Endothelial cell of umbilical vein (primary cell): ENCODE data around the gene IGF1. TPM values are rescaled to one million over a fixed set of nuclear protein-coding genes. Genes with fewer than 3 reads are reported as not detected.

Source experiments
- BruUV-seq: library from RNA; stranded (reverse); fragments of 400-500 nt; replicated peaks from 2 replicates; lab custom pipeline; 2021; lab: Mats Ljungman, UMichigan
- CTCF ChIA-PET: fragments of 300-600, 350-600 bp; sonication (Branson Sonifier 250); formaldehyde crosslinking; loops from one replicate; lab custom pipeline; 2021; ENCODE audit warnings: antibody characterized with exemption, inconsistent platforms; lab: Charles Lee
- POLR2A ChIA-PET: fragments of 300-600, 350-600 bp; sonication (Branson Sonifier 250); formaldehyde crosslinking; loops from one replicate; lab custom pipeline; 2021; ENCODE audit warnings: antibody characterized with exemption, inconsistent platforms; lab: Charles Lee
- DNase-seq: peaks from one replicate; pipeline ENCODE4 v3.0.0-alpha.2; 2011; ENCODE audit warnings: low read depth, low spot score
- FAIRE-seq: peaks from 2 replicates; lab custom pipeline; 2011; peaks lifted over from hg19 to GRCh38; lab: Jason Lieb, UNC
- H2AFZ ChIP-seq: 2 replicates; pipeline ENCODE4 v1.6.0; 2012; ENCODE audit warnings: low read depth, low read length, control low read depth, inconsistent platforms
- H3K27ac ChIP-seq: 2 replicates; pipeline ENCODE4 v1.5.1; 2011; ENCODE audit warnings: low read depth, mild to moderate bottlenecking, control low read depth, low read length, moderate library complexity; ENCODE audit not compliant: insufficient read depth
- H3K27me3 ChIP-seq, 2 experiments: 2 replicates each; pipeline versions ENCODE4 v1.6.0 to v1.6.1; 2011; ENCODE audit warnings: low read length in 2 of 2, mixed read lengths in 1 of 2; ENCODE audit not compliant: control insufficient read depth in 2 of 2, insufficient read depth in 2 of 2
- H3K36me3 ChIP-seq, 2 experiments: 2 replicates in 1 of 2; 3 replicates in 1 of 2; pipeline ENCODE4 v1.5.1; 2011; ENCODE audit warnings: low read length in 2 of 2, mild to moderate bottlenecking in 1 of 2, moderate library complexity in 1 of 2; ENCODE audit not compliant: control insufficient read depth in 2 of 2, insufficient read depth in 2 of 2; ENCODE audit errors: extremely low read depth in 1 of 2
- H3K4me1 ChIP-seq: 3 replicates; pipeline ENCODE4 v1.5.1; 2011; ENCODE audit warnings: mild to moderate bottlenecking, low read length; ENCODE audit not compliant: control insufficient read depth, insufficient read depth; ENCODE audit errors: extremely low read depth
- H3K4me2 ChIP-seq: 2 replicates; pipeline ENCODE4 v1.6.1; 2011; ENCODE audit warnings: low read length, control low read depth, mixed read lengths; ENCODE audit not compliant: insufficient read depth
- H3K4me3 ChIP-seq, 3 experiments: fragments of 200-600 bp in 1 of 3; sonication (generic), shearing (Covaris generic) in 1 of 3; replicated peaks in 1 of 3; 2 replicates each; pipeline ENCODE4 v1.5.1; 2011 to 2016; ENCODE audit warnings: control low read depth in 3 of 3, low read length in 3 of 3, mild to moderate bottlenecking in 2 of 3, inconsistent platforms in 1 of 3, low read depth in 1 of 3, moderate library complexity in 1 of 3; ENCODE audit not compliant: insufficient read depth in 1 of 3
- H3K79me2 ChIP-seq: 2 replicates; pipeline ENCODE4 v1.6.0; 2012; ENCODE audit warnings: low read length, inconsistent platforms; ENCODE audit not compliant: control insufficient read depth, insufficient read depth
- H3K9ac ChIP-seq: replicated peaks from 2 replicates; pipeline ENCODE3; 2011; ENCODE audit warnings: low read length, control low read depth; ENCODE audit not compliant: insufficient read depth; ENCODE audit errors: extremely low read depth
- H3K9me1 ChIP-seq: replicated peaks from 3 replicates; pipeline ENCODE4 v1.6.0; 2011; ENCODE audit warnings: mild to moderate bottlenecking, low read length; ENCODE audit not compliant: control insufficient read depth, insufficient read depth; ENCODE audit errors: extremely low read depth
- H3K9me3 ChIP-seq: replicated peaks from 2 replicates; pipeline ENCODE4 v1.5.1; 2012; ENCODE audit warnings: low read length, inconsistent platforms; ENCODE audit not compliant: control insufficient read depth, insufficient read depth
- H4K20me1 ChIP-seq: replicated peaks from 2 replicates; pipeline ENCODE3; 2011; ENCODE audit warnings: mild to moderate bottlenecking, low read length; ENCODE audit not compliant: control insufficient read depth, insufficient read depth; ENCODE audit errors: extremely low read depth
- CTCF ChIP-seq, 2 donors: IDR thresholded peaks; 1 replicate in 1 of 2; 2 replicates in 1 of 2; pipeline ENCODE4 v1.5.1; 2011; ENCODE audit warnings: low read length in 2 of 2, mild to moderate bottlenecking in 2 of 2, moderate library complexity in 2 of 2, control low read depth in 1 of 2, inconsistent platforms in 1 of 2, low read depth in 1 of 2; ENCODE audit not compliant: insufficient read depth in 1 of 2; ENCODE audit errors: extremely low read depth in 1 of 2
- EZH2 ChIP-seq: IDR thresholded peaks from 2 replicates; pipeline ENCODE4 v1.6.1; 2012; ENCODE audit warnings: borderline replicate concordance, low read depth, mild to moderate bottlenecking, moderate library complexity, low read length, inconsistent platforms; ENCODE audit not compliant: severe bottlenecking
- FOS ChIP-seq: IDR thresholded peaks from 2 replicates; pipeline ENCODE4 v1.6.1; 2011; ENCODE audit warnings: mild to moderate bottlenecking, low read length, moderate library complexity, borderline replicate concordance; ENCODE audit not compliant: insufficient read depth
- GATA2 ChIP-seq: IDR thresholded peaks from 2 replicates; pipeline ENCODE4 v1.7.0; 2011; ENCODE audit warnings: low read depth, mild to moderate bottlenecking, moderate library complexity, mixed read lengths, low read length; ENCODE audit not compliant: insufficient read length, insufficient read depth
- JUN ChIP-seq: IDR thresholded peaks from 2 replicates; pipeline ENCODE4 v1.6.1; 2011; ENCODE audit warnings: borderline replicate concordance, low read depth; ENCODE audit not compliant: insufficient read length, insufficient read depth
- MAX ChIP-seq: IDR thresholded peaks from 2 replicates; pipeline ENCODE4 v1.6.1; 2011; ENCODE audit not compliant: insufficient read depth, insufficient read length
- MYC ChIP-seq: IDR thresholded peaks from one replicate; pipeline ENCODE4 v1.6.1; 2011; ENCODE audit warnings: mild to moderate bottlenecking, low read depth, low read length
- POLR2A ChIP-seq: IDR thresholded peaks from 2 replicates; pipeline ENCODE4 v1.6.1; 2012; ENCODE audit warnings: low read depth, mild to moderate bottlenecking, control low read depth, low read length
- POLR2AphosphoS5 ChIP-seq: IDR thresholded peaks from 2 replicates; pipeline ENCODE4 v1.6.1; 2012; ENCODE audit warnings: low read depth, mild to moderate bottlenecking, control low read depth, low read length, moderate library complexity; ENCODE audit not compliant: insufficient read depth
- dilution Hi-C: fragments of 300-500 bp; cut with MboI; formaldehyde crosslinking; loops from one replicate; pipeline ENCODE4 v1.15.0; 2019; ENCODE audit warnings: low sequenced_read_pairs; ENCODE audit not compliant: extremely low pct_ligation_motif_present
- intact Hi-C: fragments of 100-400 bp; cut with micrococcal nuclease; formaldehyde crosslinking; loops from one replicate; pipeline ENCODE4 v1.10.0; 2022
- polyA plus RNA-seq, 4 experiments: library from polyadenylated mRNA; depleted of rRNA in 3 of 4; stranded (reverse) in 3 of 4; unstranded in 1 of 4; fragments of >200 nt; gene quantifications; 2 replicates each; pipeline versions ENCODE4 v1.2.1 to v1.2.3, GENCODE V29; 2011 to 2012; ENCODE audit warnings: missing spikeins in 1 of 4
- total RNA-seq: library from RNA; stranded (reverse); gene quantifications from 2 replicates; pipeline ENCODE4 v1.2.3, GENCODE V29; 2021

Gene IGF1
- total and polyA plus RNA-seq, 2 donors (not counting 3 experiments of a cell fraction or from before 2014, with no cell fraction given), result 0.10 TPM; not detected in 1

GRCh38 chr12:102522768-102523167 is 42.4 kb upstream of the IGF1 start:
- Histone ChIP-seq H3K9ac (no peak overlapping the region), H3K36me3 (no peaks in the 10 kb centered on the region), H3K27me3 (no peaks in the 10 kb centered on the region), H3K27ac (no peak overlapping the region), H3K9me1 (no peaks in the 10 kb centered on the region), H3K4me1 (no peaks in the 10 kb centered on the region), H3K4me3 (no peak overlapping the region), H3K4me2 (no peak overlapping the region), H4K20me1 (no peaks in the 10 kb centered on the region), H2AFZ (no peak overlapping the region), H3K79me2 (no peaks in the 10 kb centered on the region), H3K9me3 (no peaks in the 10 kb centered on the region)
- TF ChIP-seq EZH2 (no peak), POLR2A (no peak), MAX (no peak), POLR2AphosphoS5 (no peak)
- dilution Hi-C loops (no loop called here), intact Hi-C loops (no loop called here)
- ChIA-PET POLR2A (no interaction called here), CTCF (no interaction called here)
- no TSS peak for BruUV-seq
- FAIRE-seq (no peak), DNase-seq (no peak)

GRCh38 chr12:102521662-102522277 is 41.4 kb upstream of the IGF1 start:
- H3K36me3 ChIP-seq, result no peaks in the 10 kb centered on the region
- intact Hi-C loops (no loop called here), dilution Hi-C loops (no loop called here)
- POLR2A ChIA-PET, result no interaction called here
- no peak overlapping the region for H3K4me3 ChIP-seq
- no peak overlapping the region for H3K4me2 ChIP-seq
- no peak for TF ChIP-seq GATA2
- TF ChIP-seq EZH2, result no peak
- no peak for TF ChIP-seq FOS
- TF ChIP-seq POLR2A, result no peak
- no peak for TF ChIP-seq POLR2AphosphoS5
- no peak for TF ChIP-seq MYC
- no peak for TF ChIP-seq CTCF (IDR thresholded peaks at IDR 0.05; ENCODE audit: extremely low read depth in 1 of 2, insufficient read depth in 1 of 2, low read depth in 1 of 2, low read length in 2 of 2)
- no peak for TF ChIP-seq JUN
- no peak for TF ChIP-seq MAX
- DNase-seq, result no peak
- no peaks in the 10 kb centered on the region for H3K4me1 ChIP-seq
- no peak for FAIRE-seq
- BruUV-seq, result no TSS peak
- H2AFZ ChIP-seq, result no peak overlapping the region
- CTCF ChIA-PET, result no interaction called here
- no peaks in the 10 kb centered on the region for H3K27me3 ChIP-seq
- H3K79me2 ChIP-seq, result no peaks in the 10 kb centered on the region
- no peak overlapping the region for H3K9ac ChIP-seq
- H3K9me3 ChIP-seq, result no peaks in the 10 kb centered on the region
- H3K27ac ChIP-seq, result no peak overlapping the region
- H4K20me1 ChIP-seq, result no peaks in the 10 kb centered on the region
- no peaks in the 10 kb centered on the region for H3K9me1 ChIP-seq
